Calu3 (cell line): ENCODE results near the gene DNAJC10. TPM values are rescaled to one million over a fixed set of nuclear protein-coding genes. Genes with fewer than 3 reads are reported as not detected.

ENCODE experiments used
- BruUV-seq: library from RNA; stranded (reverse); fragments of 400-500 nt; replicated peaks from 2 replicates; lab custom pipeline; 2021; lab: Mats Ljungman, UMichigan
- CTCF ChIA-PET: fragments of 300-600 bp; sonication (Branson Sonifier 250); formaldehyde crosslinking; loops from one replicate; lab custom pipeline; 2022; ENCODE audit warnings: antibody characterized with exemption; lab: Charles Lee
- DNase-seq: peaks from one replicate; pipeline ENCODE4 v3.0.0; 2022
- H3K27ac Mint-ChIP-seq: one replicate; pipeline ENCODE4 v1.8.0; 2022; ENCODE audit warnings: mixed read lengths; ENCODE audit not compliant: unreplicated experiment
- H3K27me3 Mint-ChIP-seq: one replicate; pipeline ENCODE4 v1.8.0; 2022; ENCODE audit warnings: mixed read lengths; ENCODE audit not compliant: unreplicated experiment
- H3K36me3 Mint-ChIP-seq: one replicate; pipeline ENCODE4 v1.8.0; 2022; ENCODE audit warnings: mild to moderate bottlenecking, moderate library complexity, mixed read lengths; ENCODE audit not compliant: insufficient read depth, unreplicated experiment
- H3K4me1 Mint-ChIP-seq: one replicate; pipeline ENCODE4 v1.8.0; 2022; ENCODE audit warnings: mild to moderate bottlenecking, low read depth, mixed read lengths; ENCODE audit not compliant: unreplicated experiment
- H3K4me3 Mint-ChIP-seq: one replicate; pipeline ENCODE4 v1.8.0; 2022; ENCODE audit warnings: mild to moderate bottlenecking, low read depth, moderate library complexity, mixed read lengths; ENCODE audit not compliant: unreplicated experiment
- H3K9me3 Mint-ChIP-seq: one replicate; pipeline ENCODE4 v1.8.0; 2022; ENCODE audit warnings: low read depth, mixed read lengths; ENCODE audit not compliant: unreplicated experiment
- CTCF ChIP-seq: fragments of 200-600 bp; IDR thresholded peaks from one replicate; pipeline ENCODE4 v1.8.0; 2022; ENCODE audit warnings: antibody characterized with exemption; ENCODE audit not compliant: unreplicated experiment
- intact Hi-C: fragments of 100-400 bp; cut with micrococcal nuclease; formaldehyde crosslinking; loops from one replicate; pipeline ENCODE4 v1.10.0; 2022; ENCODE audit not compliant: unreplicated experiment
- total RNA-seq: library from RNA; stranded (reverse); gene quantifications from 2 replicates; pipeline ENCODE4 v1.2.3, GENCODE V29; 2022

DNAJC10 gene
- total RNA-seq, 1 experiment from 2014 or later = 210 TPM

DNA sequence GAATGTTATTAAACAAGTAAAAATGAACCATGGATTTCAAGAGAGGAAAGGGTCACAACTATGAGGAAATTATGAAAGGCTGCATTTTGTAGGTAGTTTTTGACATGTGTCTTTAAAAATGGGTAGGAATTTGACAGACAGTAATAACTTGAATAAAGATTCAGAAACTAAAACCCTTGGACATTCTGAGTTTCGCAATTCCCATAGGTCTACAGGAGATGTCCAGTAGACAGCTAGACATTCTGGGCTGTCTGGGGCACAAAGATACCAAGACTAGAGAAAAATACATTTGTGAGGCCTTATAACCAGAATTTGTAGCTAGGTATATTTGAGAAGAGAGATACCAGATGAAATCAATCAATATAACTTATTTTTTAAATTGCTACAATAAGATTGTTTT is 42.3 kb downstream of the DNAJC10 start:
- TF ChIP-seq CTCF = no peak
- H3K27ac Mint-ChIP-seq = no peak overlapping the region
- H3K9me3 Mint-ChIP-seq = no peaks in the 10 kb centered on the region
- CTCF ChIA-PET = no interaction called here
- H3K4me3 Mint-ChIP-seq = no peak overlapping the region
- BruUV-seq = no TSS peak
- intact Hi-C loops = no loop called here
- H3K4me1 Mint-ChIP-seq = peaks cover 19% of the 10 kb centered on the region
- H3K27me3 Mint-ChIP-seq = no peaks in the 10 kb centered on the region
- no peak for DNase-seq
- H3K36me3 Mint-ChIP-seq = peaks cover 47% of the 10 kb centered on the region

DNA sequence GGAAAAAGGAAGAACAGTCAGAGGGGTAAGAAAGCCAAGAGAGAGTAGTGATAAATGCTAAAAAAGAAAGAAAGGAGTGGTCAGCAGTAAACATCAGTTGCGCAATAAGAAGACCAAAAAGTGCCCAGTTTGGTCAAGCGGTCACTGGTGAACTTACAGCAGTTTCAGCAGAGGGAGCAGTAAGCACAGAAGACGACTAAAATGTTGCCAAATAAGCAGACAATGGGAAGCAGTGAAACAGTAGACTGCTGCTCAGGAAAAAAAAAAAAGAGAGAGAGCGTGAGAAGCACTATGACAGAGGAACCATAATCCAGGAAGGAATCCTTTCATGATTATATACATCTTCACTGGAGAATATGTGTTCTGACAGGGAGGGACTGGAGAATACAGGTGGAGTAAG is 45.8 kb downstream of the DNAJC10 start:
- intact Hi-C loops = no loop called here
- H3K9me3 Mint-ChIP-seq = no peaks in the 10 kb centered on the region
- H3K36me3 Mint-ChIP-seq = peaks cover 22% of the 10 kb centered on the region
- TF ChIP-seq CTCF = no peak
- no peak for DNase-seq
- no TSS peak for BruUV-seq
- H3K4me1 Mint-ChIP-seq = peaks cover 19% of the 10 kb centered on the region
- CTCF ChIA-PET = interaction anchor here (0.7 to 1.2 kb wide), 2 partner anchors 333 to 577 kb away, joined by 3 read pairs; no protein-coding TSS in a partner anchor
- H3K27me3 Mint-ChIP-seq = no peaks in the 10 kb centered on the region
- H3K27ac Mint-ChIP-seq = no peak overlapping the region
- no peak overlapping the region for H3K4me3 Mint-ChIP-seq

DNA sequence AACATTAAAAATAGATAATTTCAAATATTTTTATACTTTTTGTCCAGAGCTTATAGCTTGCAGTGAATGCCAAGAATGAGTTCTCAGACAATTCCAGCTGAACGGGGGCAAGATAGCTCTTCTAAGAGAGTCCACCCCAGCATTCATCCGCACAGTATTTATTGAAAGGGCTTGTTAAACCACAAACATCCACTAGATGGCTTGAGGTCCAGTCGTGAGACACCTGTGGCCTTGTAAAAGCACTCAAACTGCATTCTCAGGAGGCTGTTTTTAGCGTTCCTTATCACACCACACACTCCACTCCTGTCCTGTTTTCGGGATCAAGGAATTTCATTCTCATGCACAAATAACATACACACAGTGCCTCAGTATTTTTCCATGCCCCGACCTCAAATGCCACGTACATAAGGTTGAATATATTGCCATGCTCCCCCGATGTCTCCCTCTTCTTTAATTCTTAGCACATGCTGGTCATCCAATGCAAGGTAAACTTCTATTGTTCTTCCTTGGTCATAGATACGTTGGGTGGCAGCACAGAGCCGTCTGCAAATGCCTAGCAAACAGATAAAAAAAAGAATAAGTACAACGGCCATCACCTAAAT is 47.4 kb downstream of the DNAJC10 start:
- Mint-ChIP-seq H3K36me3 (peaks cover 33% of the 10 kb centered on the region), H3K4me1 (peaks cover 19% of the 10 kb centered on the region), H3K27ac (no peak overlapping the region), H3K27me3 (no peaks in the 10 kb centered on the region), H3K9me3 (no peaks in the 10 kb centered on the region), H3K4me3 (no peak overlapping the region)
- CTCF ChIA-PET = interaction anchor here (0.9 to 1.4 kb wide), 3 partner anchors 217 to 331 kb away, joined by 3 to 6 read pairs (median 3); no protein-coding TSS in a partner anchor
- intact Hi-C loops = no loop called here
- peak; percentile 70 for TF ChIP-seq CTCF
- DNase-seq = peak; percentile 25
- no TSS peak for BruUV-seq

DNA sequence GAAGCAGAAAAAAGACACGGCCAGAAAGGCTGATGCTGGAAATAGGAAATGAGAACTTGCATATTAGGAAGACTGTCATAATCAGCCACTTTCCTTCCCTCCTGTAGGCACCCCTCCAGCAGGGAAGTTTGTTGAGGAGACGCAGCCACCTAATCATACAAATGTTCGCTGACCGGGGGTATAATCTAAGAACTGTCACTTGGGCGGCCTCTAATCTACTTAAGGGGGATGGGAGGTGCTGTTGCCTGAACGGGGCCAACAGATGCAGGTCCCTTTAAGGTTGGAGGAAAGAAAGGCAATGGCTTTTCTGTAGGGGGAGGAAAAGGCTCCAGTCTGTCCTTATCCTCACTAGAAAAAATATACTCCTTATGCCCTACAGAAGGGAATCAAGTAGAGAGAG is 50.6 kb downstream of the DNAJC10 start:
- Mint-ChIP-seq H3K27me3 (no peaks in the 10 kb centered on the region), H3K9me3 (peaks cover 1% of the 10 kb centered on the region), H3K4me3 (no peak overlapping the region), H3K27ac (no peak overlapping the region), H3K36me3 (peaks cover 32% of the 10 kb centered on the region), H3K4me1 (peaks cover 7% of the 10 kb centered on the region)
- TF ChIP-seq CTCF = no peak
- no peak for DNase-seq
- BruUV-seq = no TSS peak
- CTCF ChIA-PET = interaction anchor here (1.3 kb wide), 1 partner anchor 13 kb away, joined by 10 read pairs; no protein-coding TSS in a partner anchor
- intact Hi-C loops = no loop called here
